Measurements from ENCODE around the gene ARL6IP4. TPM values are rescaled to one million over a fixed set of nuclear protein-coding genes. Genes with fewer than 3 reads are reported as not detected.

Gene ARL6IP4
- total and polyA plus RNA-seq, 2 donors (not counting 1 experiment from before 2014, with no cell fraction given) = 145 to 149 TPM

DNA sequence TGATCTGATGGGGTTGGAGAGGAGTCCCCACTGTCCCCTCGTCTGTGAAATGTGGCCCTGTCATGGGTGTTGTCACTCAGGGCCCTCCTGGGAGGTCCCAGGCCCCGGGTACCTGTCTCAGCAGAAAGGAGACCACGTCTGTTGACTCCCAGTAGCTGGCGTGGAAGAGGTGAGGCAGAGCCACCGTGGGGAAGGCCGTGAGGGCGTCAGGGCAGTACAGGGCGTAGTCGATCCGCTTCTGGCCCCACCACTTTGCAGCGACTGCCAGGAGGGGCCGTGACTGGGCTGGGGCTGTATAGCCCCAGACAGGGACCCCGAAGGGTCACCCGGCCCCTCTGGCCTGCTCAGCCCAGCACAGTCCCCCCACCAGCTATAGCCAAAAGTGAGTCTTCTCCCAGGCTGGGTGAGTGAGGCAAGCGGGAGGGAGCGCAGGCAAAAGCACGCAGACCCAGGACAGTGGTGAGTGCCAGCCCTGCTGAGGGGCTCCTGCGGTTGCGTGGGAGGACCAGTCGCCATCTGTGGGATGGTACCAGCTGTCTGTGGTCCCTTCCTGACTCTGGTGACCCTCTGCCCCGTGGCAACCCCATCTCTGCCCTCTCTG, 8.2 kb downstream of the ARL6IP4 start:
- H2AFZ ChIP-seq (ENCODE audit: low read length) = no peak overlapping the region
- H3K27me3 ChIP-seq (ENCODE audit: control insufficient read depth, insufficient read depth, low read length) = no peaks in the 10 kb centered on the region
- DNase-seq (ENCODE audit: low read depth in 2 of 2) = no peak
- H3K9me3 ChIP-seq (ENCODE audit: control insufficient read depth, insufficient read depth, low read depth, low read length) = no peaks in the 10 kb centered on the region
- H3K9ac ChIP-seq (ENCODE audit: insufficient read depth, low read length) = no peak overlapping the region
- no peak overlapping the region for H3K27ac ChIP-seq (ENCODE audit: insufficient read depth, low read length)
- peaks cover 11% of the 10 kb centered on the region for H3K4me1 ChIP-seq (ENCODE audit: control insufficient read depth, extremely low read depth, insufficient read depth, low read length)
- no peaks in the 10 kb centered on the region for H3K79me2 ChIP-seq (ENCODE audit: control insufficient read depth, insufficient read depth, low read length)
- no peak overlapping the region for H3K4me2 ChIP-seq (ENCODE audit: extremely low read depth, insufficient read depth, low read length)
- TF ChIP-seq, protein P1, sequence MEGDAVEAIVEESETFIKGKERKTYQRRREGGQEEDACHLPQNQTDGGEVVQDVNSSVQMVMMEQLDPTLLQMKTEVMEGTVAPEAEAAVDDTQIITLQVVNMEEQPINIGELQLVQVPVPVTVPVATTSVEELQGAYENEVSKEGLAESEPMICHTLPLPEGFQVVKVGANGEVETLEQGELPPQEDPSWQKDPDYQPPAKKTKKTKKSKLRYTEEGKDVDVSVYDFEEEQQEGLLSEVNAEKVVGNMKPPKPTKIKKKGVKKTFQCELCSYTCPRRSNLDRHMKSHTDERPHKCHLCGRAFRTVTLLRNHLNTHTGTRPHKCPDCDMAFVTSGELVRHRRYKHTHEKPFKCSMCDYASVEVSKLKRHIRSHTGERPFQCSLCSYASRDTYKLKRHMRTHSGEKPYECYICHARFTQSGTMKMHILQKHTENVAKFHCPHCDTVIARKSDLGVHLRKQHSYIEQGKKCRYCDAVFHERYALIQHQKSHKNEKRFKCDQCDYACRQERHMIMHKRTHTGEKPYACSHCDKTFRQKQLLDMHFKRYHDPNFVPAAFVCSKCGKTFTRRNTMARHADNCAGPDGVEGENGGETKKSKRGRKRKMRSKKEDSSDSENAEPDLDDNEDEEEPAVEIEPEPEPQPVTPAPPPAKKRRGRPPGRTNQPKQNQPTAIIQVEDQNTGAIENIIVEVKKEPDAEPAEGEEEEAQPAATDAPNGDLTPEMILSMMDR (conservative IDR thresholded peaks at IDR 0.05 in 1 of 2, IDR thresholded peaks at IDR 0.05 in 1 of 2; ENCODE audit: low read depth in 1 of 2, low read length in 2 of 2) = no peak
- TF ChIP-seq EZH2 (IDR thresholded peaks at IDR 0.05; ENCODE audit: low read length, missing control alignments) = no peak
- no peaks in the 10 kb centered on the region for H4K20me1 ChIP-seq (ENCODE audit: control insufficient read depth, extremely low read depth, insufficient read depth, low read length)
- no peak overlapping the region for H3K4me3 ChIP-seq (replicated peaks in 1 of 4; ENCODE audit: control extremely low read depth in 1 of 4, insufficient read depth in 1 of 4, low read depth in 3 of 4, low read length in 4 of 4)
- peaks cover 22% of the 10 kb centered on the region for H3K36me3 ChIP-seq (ENCODE audit: control insufficient read depth, insufficient read depth, low read length)

DNA sequence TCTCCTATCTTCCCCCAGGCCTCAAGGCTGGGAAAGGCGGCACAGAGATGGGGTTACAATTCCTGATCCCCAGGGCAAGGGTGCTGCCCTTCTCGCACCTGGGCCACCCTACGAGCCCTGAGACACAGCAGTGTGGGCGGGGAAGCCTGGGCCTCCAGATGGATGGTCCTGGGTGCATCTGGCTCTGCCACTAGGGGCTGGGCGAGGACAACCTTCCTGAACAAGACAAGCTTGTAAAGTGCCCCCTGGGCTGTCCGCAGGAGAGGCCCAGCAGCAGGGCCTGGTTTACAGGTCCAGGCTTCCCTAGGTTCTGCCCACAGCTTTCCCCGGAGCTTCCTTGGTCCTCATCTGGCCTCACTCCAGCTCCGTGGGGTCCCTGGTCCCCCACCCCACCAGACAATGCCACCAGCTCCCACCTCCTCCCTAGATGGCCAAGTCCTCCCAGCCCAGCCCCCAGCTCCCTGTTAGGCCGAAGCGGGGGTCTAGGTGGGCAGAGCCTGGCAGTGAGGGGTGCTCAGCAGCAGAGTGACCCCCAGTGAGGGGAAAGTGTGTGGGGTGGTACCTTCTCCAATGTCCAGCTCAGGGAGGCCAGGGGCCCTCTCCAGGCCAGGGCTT, 8.9 kb downstream of the ARL6IP4 start:
- Histone ChIP-seq H3K4me2 (ENCODE audit: extremely low read depth, insufficient read depth, low read length) (no peak overlapping the region), H3K9ac (ENCODE audit: insufficient read depth, low read length) (no peak overlapping the region), H3K4me1 (ENCODE audit: control insufficient read depth, extremely low read depth, insufficient read depth, low read length) (peaks cover 6% of the 10 kb centered on the region), H3K9me3 (ENCODE audit: control insufficient read depth, insufficient read depth, low read depth, low read length) (no peaks in the 10 kb centered on the region), H3K4me3 (replicated peaks in 1 of 4; ENCODE audit: control extremely low read depth in 1 of 4, insufficient read depth in 1 of 4, low read depth in 3 of 4, low read length in 4 of 4) (no peak overlapping the region), H3K36me3 (ENCODE audit: control insufficient read depth, insufficient read depth, low read length) (peaks cover 22% of the 10 kb centered on the region), H2AFZ (ENCODE audit: low read length) (no peak overlapping the region), H4K20me1 (ENCODE audit: control insufficient read depth, extremely low read depth, insufficient read depth, low read length) (no peaks in the 10 kb centered on the region), H3K79me2 (ENCODE audit: control insufficient read depth, insufficient read depth, low read length) (no peaks in the 10 kb centered on the region), H3K27ac (ENCODE audit: insufficient read depth, low read length) (no peak overlapping the region), H3K27me3 (ENCODE audit: control insufficient read depth, insufficient read depth, low read length) (no peaks in the 10 kb centered on the region)
- TF ChIP-seq EZH2 (IDR thresholded peaks at IDR 0.05; ENCODE audit: low read length, missing control alignments) = no peak
- TF ChIP-seq, protein P1 (conservative IDR thresholded peaks at IDR 0.05 in 1 of 2, IDR thresholded peaks at IDR 0.05 in 1 of 2; ENCODE audit: low read depth in 1 of 2, low read length in 2 of 2) = no peak
- DNase-seq (ENCODE audit: low read depth in 2 of 2) = no peak

DNA sequence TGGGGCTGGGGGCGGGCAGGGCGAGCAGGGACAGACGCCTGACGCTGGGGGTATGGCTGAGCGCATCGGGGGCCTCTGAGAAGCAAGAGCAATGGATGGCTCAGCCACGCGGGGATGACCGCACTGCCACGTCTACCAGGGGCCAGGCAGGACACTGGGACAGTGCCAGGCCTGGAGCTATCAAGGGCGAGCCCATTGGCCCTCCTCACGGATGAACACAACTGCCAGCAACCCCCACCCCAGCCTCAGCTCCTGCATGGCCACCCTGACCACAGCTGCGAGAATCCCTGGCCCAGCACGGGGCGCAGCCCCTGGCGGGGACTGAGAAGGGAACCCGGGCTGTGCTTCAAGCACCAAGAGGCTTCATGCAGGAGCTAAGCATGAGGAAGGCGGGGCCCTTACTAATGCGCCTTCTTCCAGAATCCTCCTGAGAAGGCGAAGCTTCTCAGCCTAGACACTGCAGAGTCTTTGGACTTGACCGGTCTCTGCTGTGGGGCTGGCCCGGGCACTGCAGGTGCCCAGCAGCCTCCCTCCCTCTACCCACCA, 9.5 kb downstream of the ARL6IP4 start:
- no peak overlapping the region for H3K9ac ChIP-seq (ENCODE audit: insufficient read depth, low read length)
- H3K36me3 ChIP-seq (ENCODE audit: control insufficient read depth, insufficient read depth, low read length) = peaks cover 22% of the 10 kb centered on the region
- no peaks in the 10 kb centered on the region for H4K20me1 ChIP-seq (ENCODE audit: control insufficient read depth, extremely low read depth, insufficient read depth, low read length)
- H3K27me3 ChIP-seq (ENCODE audit: control insufficient read depth, insufficient read depth, low read length) = no peaks in the 10 kb centered on the region
- no peaks in the 10 kb centered on the region for H3K9me3 ChIP-seq (ENCODE audit: control insufficient read depth, insufficient read depth, low read depth, low read length)
- no peak overlapping the region for H3K4me2 ChIP-seq (ENCODE audit: extremely low read depth, insufficient read depth, low read length)
- TF ChIP-seq EZH2 (IDR thresholded peaks at IDR 0.05; ENCODE audit: low read length, missing control alignments) = no peak
- DNase-seq (ENCODE audit: low read depth in 2 of 2) = no peak
- no peaks in the 10 kb centered on the region for H3K79me2 ChIP-seq (ENCODE audit: control insufficient read depth, insufficient read depth, low read length)
- no peak overlapping the region for H3K27ac ChIP-seq (ENCODE audit: insufficient read depth, low read length)
- H3K4me1 ChIP-seq (ENCODE audit: control insufficient read depth, extremely low read depth, insufficient read depth, low read length) = peaks cover under 1% of the 10 kb centered on the region
- no peak overlapping the region for H2AFZ ChIP-seq (ENCODE audit: low read length)
- H3K4me3 ChIP-seq (replicated peaks in 1 of 4; ENCODE audit: control extremely low read depth in 1 of 4, insufficient read depth in 1 of 4, low read depth in 3 of 4, low read length in 4 of 4) = no peak overlapping the region

Measured in fibroblast of lung (primary cell).